Thyroid gland (tissue), 4 donors: Measurements from ENCODE around the gene P2RY2.

Experiments used
- POLR2A ChIP-seq, 2 donors: fragments of 450-650 bp; IDR thresholded peaks; one replicate each; pipeline ENCODE4 v1.6.1; 2017; ENCODE audit warnings: antibody characterized with exemption in 2 of 2, mild to moderate bottlenecking in 2 of 2, moderate library complexity in 1 of 2
- TF ChIP-seq, protein P1 (sequence below), 6 experiments: fragments of 200-600 bp in 3 of 6; fragments of 450-650 bp in 3 of 6; sonication (generic) in 3 of 6; IDR thresholded peaks; one replicate each; pipeline ENCODE4 v1.5.1; 2016 to 2019; ENCODE audit warnings: antibody characterized with exemption in 6 of 6, mild to moderate bottlenecking in 2 of 6, inconsistent platforms in 1 of 6, moderate library complexity in 1 of 6

DNA sequence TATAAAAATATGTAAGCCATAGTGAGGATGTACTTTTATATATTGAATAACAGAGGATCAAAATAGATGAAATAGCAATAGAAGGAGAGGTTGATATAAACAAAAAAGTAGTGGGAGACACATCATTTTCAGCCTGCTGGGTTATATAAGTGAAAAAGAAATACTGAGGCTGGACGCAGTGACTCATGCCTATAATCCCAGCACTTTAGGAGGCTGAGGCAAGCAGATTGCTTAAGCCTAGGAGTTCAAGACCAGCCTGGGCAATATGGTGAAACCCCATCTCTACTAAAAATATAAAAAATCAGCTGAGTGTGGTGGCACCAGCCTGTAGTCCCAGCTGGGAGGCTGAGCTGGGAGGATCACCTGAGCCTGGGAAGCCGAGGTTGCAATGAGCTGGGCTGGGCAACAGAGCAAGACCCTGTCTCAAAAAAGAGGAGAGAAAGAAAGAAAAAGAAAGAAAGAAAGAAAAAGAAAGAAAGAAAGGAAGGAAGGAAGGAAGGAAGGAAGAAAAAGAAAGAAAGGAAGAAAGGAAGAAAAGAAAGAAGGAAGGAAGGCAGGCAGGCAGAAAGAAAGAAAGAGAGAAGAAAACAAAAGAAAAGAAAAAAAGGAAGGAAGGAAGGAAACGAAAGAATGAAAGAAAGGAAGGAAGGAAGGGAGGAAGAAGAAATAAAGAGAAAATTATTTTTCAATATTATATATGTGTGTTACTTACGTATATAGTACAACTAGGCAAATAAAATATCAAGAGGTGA lies 7.0 kb upstream of the P2RY2 start:
- TF ChIP-seq, protein P1, sequence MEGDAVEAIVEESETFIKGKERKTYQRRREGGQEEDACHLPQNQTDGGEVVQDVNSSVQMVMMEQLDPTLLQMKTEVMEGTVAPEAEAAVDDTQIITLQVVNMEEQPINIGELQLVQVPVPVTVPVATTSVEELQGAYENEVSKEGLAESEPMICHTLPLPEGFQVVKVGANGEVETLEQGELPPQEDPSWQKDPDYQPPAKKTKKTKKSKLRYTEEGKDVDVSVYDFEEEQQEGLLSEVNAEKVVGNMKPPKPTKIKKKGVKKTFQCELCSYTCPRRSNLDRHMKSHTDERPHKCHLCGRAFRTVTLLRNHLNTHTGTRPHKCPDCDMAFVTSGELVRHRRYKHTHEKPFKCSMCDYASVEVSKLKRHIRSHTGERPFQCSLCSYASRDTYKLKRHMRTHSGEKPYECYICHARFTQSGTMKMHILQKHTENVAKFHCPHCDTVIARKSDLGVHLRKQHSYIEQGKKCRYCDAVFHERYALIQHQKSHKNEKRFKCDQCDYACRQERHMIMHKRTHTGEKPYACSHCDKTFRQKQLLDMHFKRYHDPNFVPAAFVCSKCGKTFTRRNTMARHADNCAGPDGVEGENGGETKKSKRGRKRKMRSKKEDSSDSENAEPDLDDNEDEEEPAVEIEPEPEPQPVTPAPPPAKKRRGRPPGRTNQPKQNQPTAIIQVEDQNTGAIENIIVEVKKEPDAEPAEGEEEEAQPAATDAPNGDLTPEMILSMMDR (IDR thresholded peaks at IDR 0.05): no peak
- TF ChIP-seq POLR2A (IDR thresholded peaks at IDR 0.05): no peak
